MM.1S (cell line): Measurements from ENCODE around the gene UFD1.

Experiments used
- DNase-seq: peaks from one replicate; pipeline ENCODE4 v3.0.0-alpha.2; 2015
- H2AFZ ChIP-seq: fragments of 300-600 bp; sonication (generic); 2 replicates; pipeline ENCODE4 v1.6.0; 2016; ENCODE audit warnings: antibody characterized with exemption, low read length
- H3F3A ChIP-seq: fragments of 300-600 bp; sonication (generic); 2 replicates; pipeline ENCODE4 v1.6.1; 2016; ENCODE audit warnings: mild to moderate bottlenecking, antibody characterized with exemption, low read length, moderate library complexity, mixed read lengths; ENCODE audit not compliant: insufficient read depth
- H3K27ac ChIP-seq: fragments of 300-600 bp; sonication (generic); 2 replicates; pipeline ENCODE4 v1.5.1; 2016; ENCODE audit warnings: mild to moderate bottlenecking, low read length
- H3K27me3 ChIP-seq: fragments of 300-600 bp; sonication (generic); replicated peaks from 2 replicates; pipeline ENCODE4 v1.6.0; 2016; ENCODE audit warnings: low read length; ENCODE audit not compliant: insufficient read depth
- H3K36me3 ChIP-seq: fragments of 300-600 bp; sonication (generic); replicated peaks from 2 replicates; pipeline ENCODE4 v1.6.1; 2016; ENCODE audit warnings: mild to moderate bottlenecking, low read length, mixed read lengths; ENCODE audit not compliant: insufficient read depth
- H3K4me1 ChIP-seq: fragments of 300-600 bp; sonication (generic); 2 replicates; pipeline ENCODE4 v1.6.1; 2016; ENCODE audit warnings: low read length, mixed read lengths
- H3K4me2 ChIP-seq: fragments of 300-600 bp; sonication (generic); 2 replicates; pipeline ENCODE4 v1.6.0; 2016; ENCODE audit warnings: low read depth, low read length
- H3K4me3 ChIP-seq: fragments of 300-600 bp; sonication (generic); 2 replicates; pipeline ENCODE4 v1.5.1; 2016; ENCODE audit warnings: low read length, mixed read lengths
- H3K79me2 ChIP-seq: fragments of 300-600 bp; sonication (generic); 2 replicates; pipeline ENCODE4 v1.6.1; 2016; ENCODE audit warnings: mixed run types, low read length, mixed read lengths
- H3K9ac ChIP-seq: fragments of 300-600 bp; sonication (generic); 2 replicates; pipeline ENCODE4 v1.6.1; 2016; ENCODE audit warnings: low read length, mixed read lengths
- H3K9me2 ChIP-seq: fragments of 300-600 bp; sonication (generic); replicated peaks from 2 replicates; pipeline ENCODE4 v1.6.1; 2016; ENCODE audit warnings: mild to moderate bottlenecking, low read length, mixed read lengths; ENCODE audit not compliant: insufficient read depth
- H3K9me3 ChIP-seq: fragments of 300-600 bp; sonication (generic); replicated peaks from 2 replicates; pipeline ENCODE4 v1.6.1; 2016; ENCODE audit warnings: mild to moderate bottlenecking, low read length, mixed read lengths; ENCODE audit not compliant: insufficient read depth
- H4K20me1 ChIP-seq: fragments of 300-600 bp; sonication (generic); 2 replicates; pipeline ENCODE4 v1.6.1; 2016; ENCODE audit warnings: mild to moderate bottlenecking, low read length, moderate library complexity, mixed read lengths; ENCODE audit not compliant: insufficient read depth
- EZH2 ChIP-seq: fragments of 300-600 bp; sonication (generic); optimal IDR thresholded peaks from 2 replicates; pipeline ENCODE3; 2017; ENCODE audit warnings: low read depth, mild to moderate bottlenecking, antibody characterized with exemption, low read length, mixed read lengths
- EZH2phosphoT487 ChIP-seq: fragments of 300-600 bp; sonication (generic); IDR thresholded peaks from 2 replicates; pipeline ENCODE4 v1.6.1; 2018; ENCODE audit warnings: antibody characterized with exemption, low read length
- TF ChIP-seq, protein P1 (sequence below): fragments of 300-600 bp; sonication (generic); IDR thresholded peaks from 2 replicates; pipeline ENCODE4 v1.5.1; 2016; ENCODE audit warnings: antibody characterized with exemption, low read length, mixed read lengths

UFD1 gene

GRCh38 chr22:19520007-19520406, 41.0 kb upstream of the UFD1 start:
- no peak overlapping the region for H3K27ac ChIP-seq
- H4K20me1 ChIP-seq, result no peaks in the 10 kb centered on the region
- H3K27me3 ChIP-seq, result no peaks in the 10 kb centered on the region
- no peak for DNase-seq
- H3K79me2 ChIP-seq, result no peaks in the 10 kb centered on the region
- H3K9me2 ChIP-seq, result no peaks in the 10 kb centered on the region
- no peak overlapping the region for H3K9ac ChIP-seq
- H3F3A ChIP-seq, result no peaks in the 10 kb centered on the region
- no peaks in the 10 kb centered on the region for H3K36me3 ChIP-seq
- no peak overlapping the region for H3K4me3 ChIP-seq
- H3K4me2 ChIP-seq, result no peak overlapping the region
- no peak for TF ChIP-seq EZH2
- TF ChIP-seq EZH2phosphoT487, result no peak
- TF ChIP-seq, protein P1, sequence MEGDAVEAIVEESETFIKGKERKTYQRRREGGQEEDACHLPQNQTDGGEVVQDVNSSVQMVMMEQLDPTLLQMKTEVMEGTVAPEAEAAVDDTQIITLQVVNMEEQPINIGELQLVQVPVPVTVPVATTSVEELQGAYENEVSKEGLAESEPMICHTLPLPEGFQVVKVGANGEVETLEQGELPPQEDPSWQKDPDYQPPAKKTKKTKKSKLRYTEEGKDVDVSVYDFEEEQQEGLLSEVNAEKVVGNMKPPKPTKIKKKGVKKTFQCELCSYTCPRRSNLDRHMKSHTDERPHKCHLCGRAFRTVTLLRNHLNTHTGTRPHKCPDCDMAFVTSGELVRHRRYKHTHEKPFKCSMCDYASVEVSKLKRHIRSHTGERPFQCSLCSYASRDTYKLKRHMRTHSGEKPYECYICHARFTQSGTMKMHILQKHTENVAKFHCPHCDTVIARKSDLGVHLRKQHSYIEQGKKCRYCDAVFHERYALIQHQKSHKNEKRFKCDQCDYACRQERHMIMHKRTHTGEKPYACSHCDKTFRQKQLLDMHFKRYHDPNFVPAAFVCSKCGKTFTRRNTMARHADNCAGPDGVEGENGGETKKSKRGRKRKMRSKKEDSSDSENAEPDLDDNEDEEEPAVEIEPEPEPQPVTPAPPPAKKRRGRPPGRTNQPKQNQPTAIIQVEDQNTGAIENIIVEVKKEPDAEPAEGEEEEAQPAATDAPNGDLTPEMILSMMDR, result no peak
- H3K9me3 ChIP-seq, result no peaks in the 10 kb centered on the region
- H2AFZ ChIP-seq, result no peak overlapping the region
- no peaks in the 10 kb centered on the region for H3K4me1 ChIP-seq

- DNase-seq, result no peak
- no peaks in the 10 kb centered on the region for H3K79me2 ChIP-seq
- no peaks in the 10 kb centered on the region for H3K36me3 ChIP-seq
- no peak overlapping the region for H3K4me2 ChIP-seq
- no peaks in the 10 kb centered on the region for H3K4me1 ChIP-seq
- H3K27ac ChIP-seq, result no peak overlapping the region
- no peak overlapping the region for H3K4me3 ChIP-seq
- no peaks in the 10 kb centered on the region for H3K9me3 ChIP-seq
- no peak overlapping the region for H2AFZ ChIP-seq
- H3K9me2 ChIP-seq, result no peaks in the 10 kb centered on the region
- no peaks in the 10 kb centered on the region for H3K27me3 ChIP-seq
- no peak overlapping the region for H3K9ac ChIP-seq
- no peaks in the 10 kb centered on the region for H3F3A ChIP-seq
- no peaks in the 10 kb centered on the region for H4K20me1 ChIP-seq
- TF ChIP-seq, protein P1, result no peak
- TF ChIP-seq EZH2, result no peak
- no peak for TF ChIP-seq EZH2phosphoT487
These were observed 40.3 kb upstream of the UFD1 start for GRCh38 chr22:19519041-19519926.

GRCh38 chr22:19518635-19519034, 39.6 kb upstream of the UFD1 start:
- H3K27ac ChIP-seq, result no peak overlapping the region
- no peak overlapping the region for H2AFZ ChIP-seq
- no peak overlapping the region for H3K4me2 ChIP-seq
- no peak for DNase-seq
- H3K79me2 ChIP-seq, result no peaks in the 10 kb centered on the region
- no peaks in the 10 kb centered on the region for H3K4me1 ChIP-seq
- TF ChIP-seq EZH2phosphoT487, result no peak
- TF ChIP-seq EZH2, result no peak
- TF ChIP-seq, protein P1, result no peak
- H3K4me3 ChIP-seq, result no peak overlapping the region
- no peaks in the 10 kb centered on the region for H3K36me3 ChIP-seq
- H4K20me1 ChIP-seq, result no peaks in the 10 kb centered on the region
- H3K9me2 ChIP-seq, result no peaks in the 10 kb centered on the region
- H3K27me3 ChIP-seq, result no peaks in the 10 kb centered on the region
- H3K9me3 ChIP-seq, result no peaks in the 10 kb centered on the region
- H3K9ac ChIP-seq, result no peak overlapping the region
- no peaks in the 10 kb centered on the region for H3F3A ChIP-seq
